Neural cell (in vitro differentiated cells): ENCODE results near the gene PEMT. TPM values are rescaled to one million over a fixed set of nuclear protein-coding genes. Genes with fewer than 3 reads are reported as not detected.

Experiments used
- H2AFZ ChIP-seq: fragments of 200-600, 300-800 bp; sonication (generic), shearing (Covaris generic); 2 replicates; pipeline ENCODE4 v1.6.0; 2014; ENCODE audit warnings: low read depth, mild to moderate bottlenecking, antibody characterized with exemption, low read length, moderate library complexity
- H3F3A ChIP-seq: fragments of 200-600 bp; shearing (Covaris generic); 2 replicates; pipeline ENCODE4 v1.6.1; 2016; ENCODE audit warnings: mild to moderate bottlenecking, moderate library complexity, mixed read lengths, antibody characterized with exemption, low read length; ENCODE audit not compliant: insufficient read depth, poor library complexity, severe bottlenecking
- H3K27ac ChIP-seq: fragments of 200-600, 300-800 bp; sonication (generic), shearing (Covaris generic); 2 replicates; pipeline ENCODE4 v1.5.1; 2014; ENCODE audit warnings: mild to moderate bottlenecking, low read length, moderate library complexity
- H3K27me3 ChIP-seq: fragments of 300-800, 200-600 bp; sonication (generic), shearing (Covaris generic); 2 replicates; pipeline ENCODE4 v1.6.0; 2014; ENCODE audit warnings: mild to moderate bottlenecking, low read depth, low read length, moderate library complexity; ENCODE audit not compliant: insufficient read depth
- H3K36me3 ChIP-seq: fragments of 300-800, 200-600 bp; sonication (generic), shearing (Covaris generic); 2 replicates; pipeline ENCODE4 v1.5.1; 2014; ENCODE audit warnings: mild to moderate bottlenecking, antibody characterized with exemption, low read length, moderate library complexity; ENCODE audit not compliant: insufficient read depth
- H3K4me2 ChIP-seq: fragments of 300-800, 200-600 bp; sonication (generic), shearing (Covaris generic); 2 replicates; pipeline ENCODE4 v1.6.0; 2014; ENCODE audit warnings: mild to moderate bottlenecking, low read length
- H3K4me3 ChIP-seq: fragments of 300-800, 200-600 bp; sonication (generic), shearing (Covaris generic); 2 replicates; pipeline ENCODE4 v1.5.1; 2014; ENCODE audit warnings: mild to moderate bottlenecking, low read length, moderate library complexity
- H3K79me2 ChIP-seq: fragments of 200-600 bp; shearing (Covaris generic); replicated peaks from 2 replicates; pipeline ENCODE4 v1.6.0; 2014; ENCODE audit warnings: mild to moderate bottlenecking, low read length, moderate library complexity; ENCODE audit not compliant: insufficient read depth
- H3K9ac ChIP-seq: fragments of 300-800, 200-600 bp; sonication (generic), shearing (Covaris generic); 2 replicates; pipeline ENCODE4 v1.6.1; 2016; ENCODE audit warnings: mild to moderate bottlenecking, low read length, mixed read lengths
- H3K9me2 ChIP-seq: fragments of 200-600 bp; shearing (Covaris generic); 2 replicates; pipeline ENCODE4 v1.6.1; 2016; ENCODE audit warnings: mild to moderate bottlenecking, low read length, mixed read lengths; ENCODE audit not compliant: insufficient read depth
- H3K9me3 ChIP-seq: fragments of 200-600, 300-800 bp; sonication (generic), shearing (Covaris generic); 2 replicates; pipeline ENCODE4 v1.6.1; 2016; ENCODE audit warnings: mild to moderate bottlenecking, mixed run types, low read length, moderate library complexity, mixed read lengths
- H4K20me1 ChIP-seq: fragments of 200-600 bp; shearing (Covaris generic); 2 replicates; pipeline ENCODE4 v1.6.1; 2016; ENCODE audit warnings: mild to moderate bottlenecking, mixed run types; ENCODE audit not compliant: insufficient read depth
- EP300 ChIP-seq: fragments of 450-650 bp; conservative IDR thresholded peaks from 2 replicates; pipeline ENCODE4 v1.6.1; 2014; ENCODE audit warnings: antibody characterized with exemption, mild to moderate bottlenecking, moderate library complexity; ENCODE audit not compliant: poor library complexity, severe bottlenecking
- EZH2 ChIP-seq: fragments of 200-600, 300-800 bp; shearing (Covaris generic), sonication (generic); IDR thresholded peaks from 2 replicates; pipeline ENCODE4 v1.6.1; 2014; ENCODE audit warnings: antibody characterized with exemption, low read length, borderline replicate concordance, mild to moderate bottlenecking; ENCODE audit not compliant: insufficient read depth, poor library complexity, severe bottlenecking
- MXI1 ChIP-seq: fragments of 450-650 bp; conservative IDR thresholded peaks from 2 replicates; pipeline ENCODE4 v1.6.1; 2014; ENCODE audit warnings: antibody characterized with exemption, mild to moderate bottlenecking; ENCODE audit not compliant: poor library complexity, severe bottlenecking
- POLR2AphosphoS5 ChIP-seq: IDR thresholded peaks from 2 replicates; pipeline ENCODE4 v1.6.1; 2012
- RAD21 ChIP-seq: fragments of 450-650 bp; conservative IDR thresholded peaks from 2 replicates; pipeline ENCODE4 v1.6.1; 2014; ENCODE audit warnings: antibody characterized with exemption, mild to moderate bottlenecking, moderate library complexity
- SMC3 ChIP-seq: fragments of 450-650 bp; conservative IDR thresholded peaks from 2 replicates; pipeline ENCODE4 v1.6.1; 2014; ENCODE audit warnings: antibody characterized with exemption, mild to moderate bottlenecking, moderate library complexity; ENCODE audit not compliant: poor library complexity
- TAF1 ChIP-seq: IDR thresholded peaks from 2 replicates; pipeline ENCODE4 v1.6.1; 2012; ENCODE audit warnings: low read depth
- polyA plus RNA-seq: library from polyadenylated mRNA; depleted of rRNA; stranded (reverse); fragments of >200 nt; gene quantifications from 2 replicates; pipeline ENCODE4 v1.2.3, GENCODE V29; 2014
- TF ChIP-seq, protein P1 (sequence below): IDR thresholded peaks from 2 replicates; pipeline ENCODE4 v1.6.1; 2012; ENCODE audit warnings: borderline replicate concordance
- TF ChIP-seq, protein P2 (sequence below): fragments of 450-650 bp; IDR thresholded peaks from 2 replicates; pipeline ENCODE4 v1.5.1; 2014; ENCODE audit warnings: antibody characterized with exemption, mild to moderate bottlenecking, moderate library complexity; ENCODE audit not compliant: poor library complexity, severe bottlenecking

The PEMT gene
- polyA plus RNA-seq, 1 donor from 2014 or later: 71.7 TPM

DNA sequence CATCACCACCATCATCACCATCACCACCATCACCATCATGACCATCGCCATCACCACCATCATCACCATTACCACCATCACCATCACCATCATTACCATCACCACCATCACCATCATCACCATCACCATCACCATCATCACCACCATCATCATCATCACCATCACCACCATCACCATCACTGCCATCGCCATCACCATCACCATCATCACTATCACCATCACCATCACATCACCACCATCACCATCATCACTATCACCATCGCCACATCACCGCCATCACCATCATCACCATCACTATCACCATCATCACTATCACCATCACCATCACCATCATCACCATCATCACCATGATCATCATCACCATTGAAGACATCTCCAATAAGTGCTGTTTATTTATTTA lies 131.5 kb downstream of the PEMT start:
- Histone ChIP-seq H3K4me3 (no peak overlapping the region), H3K27me3 (no peaks in the 10 kb centered on the region), H3K36me3 (no peaks in the 10 kb centered on the region), H3K27ac (no peak overlapping the region), H3K79me2 (no peaks in the 10 kb centered on the region), H4K20me1 (no peaks in the 10 kb centered on the region), H3K9me3 (no peaks in the 10 kb centered on the region), H2AFZ (no peak overlapping the region), H3K9ac (no peak overlapping the region), H3F3A (no peaks in the 10 kb centered on the region), H3K4me2 (no peak overlapping the region), H3K9me2 (no peaks in the 10 kb centered on the region)
- no peak for TF ChIP-seq MXI1
- no peak for TF ChIP-seq TAF1
- TF ChIP-seq EP300: no peak
- no peak for TF ChIP-seq EZH2
- TF ChIP-seq RAD21: no peak
- TF ChIP-seq POLR2AphosphoS5: no peak
- TF ChIP-seq, protein P1, sequence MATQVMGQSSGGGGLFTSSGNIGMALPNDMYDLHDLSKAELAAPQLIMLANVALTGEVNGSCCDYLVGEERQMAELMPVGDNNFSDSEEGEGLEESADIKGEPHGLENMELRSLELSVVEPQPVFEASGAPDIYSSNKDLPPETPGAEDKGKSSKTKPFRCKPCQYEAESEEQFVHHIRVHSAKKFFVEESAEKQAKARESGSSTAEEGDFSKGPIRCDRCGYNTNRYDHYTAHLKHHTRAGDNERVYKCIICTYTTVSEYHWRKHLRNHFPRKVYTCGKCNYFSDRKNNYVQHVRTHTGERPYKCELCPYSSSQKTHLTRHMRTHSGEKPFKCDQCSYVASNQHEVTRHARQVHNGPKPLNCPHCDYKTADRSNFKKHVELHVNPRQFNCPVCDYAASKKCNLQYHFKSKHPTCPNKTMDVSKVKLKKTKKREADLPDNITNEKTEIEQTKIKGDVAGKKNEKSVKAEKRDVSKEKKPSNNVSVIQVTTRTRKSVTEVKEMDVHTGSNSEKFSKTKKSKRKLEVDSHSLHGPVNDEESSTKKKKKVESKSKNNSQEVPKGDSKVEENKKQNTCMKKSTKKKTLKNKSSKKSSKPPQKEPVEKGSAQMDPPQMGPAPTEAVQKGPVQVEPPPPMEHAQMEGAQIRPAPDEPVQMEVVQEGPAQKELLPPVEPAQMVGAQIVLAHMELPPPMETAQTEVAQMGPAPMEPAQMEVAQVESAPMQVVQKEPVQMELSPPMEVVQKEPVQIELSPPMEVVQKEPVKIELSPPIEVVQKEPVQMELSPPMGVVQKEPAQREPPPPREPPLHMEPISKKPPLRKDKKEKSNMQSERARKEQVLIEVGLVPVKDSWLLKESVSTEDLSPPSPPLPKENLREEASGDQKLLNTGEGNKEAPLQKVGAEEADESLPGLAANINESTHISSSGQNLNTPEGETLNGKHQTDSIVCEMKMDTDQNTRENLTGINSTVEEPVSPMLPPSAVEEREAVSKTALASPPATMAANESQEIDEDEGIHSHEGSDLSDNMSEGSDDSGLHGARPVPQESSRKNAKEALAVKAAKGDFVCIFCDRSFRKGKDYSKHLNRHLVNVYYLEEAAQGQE: no peak
- no peak for TF ChIP-seq SMC3
- TF ChIP-seq, protein P2, sequence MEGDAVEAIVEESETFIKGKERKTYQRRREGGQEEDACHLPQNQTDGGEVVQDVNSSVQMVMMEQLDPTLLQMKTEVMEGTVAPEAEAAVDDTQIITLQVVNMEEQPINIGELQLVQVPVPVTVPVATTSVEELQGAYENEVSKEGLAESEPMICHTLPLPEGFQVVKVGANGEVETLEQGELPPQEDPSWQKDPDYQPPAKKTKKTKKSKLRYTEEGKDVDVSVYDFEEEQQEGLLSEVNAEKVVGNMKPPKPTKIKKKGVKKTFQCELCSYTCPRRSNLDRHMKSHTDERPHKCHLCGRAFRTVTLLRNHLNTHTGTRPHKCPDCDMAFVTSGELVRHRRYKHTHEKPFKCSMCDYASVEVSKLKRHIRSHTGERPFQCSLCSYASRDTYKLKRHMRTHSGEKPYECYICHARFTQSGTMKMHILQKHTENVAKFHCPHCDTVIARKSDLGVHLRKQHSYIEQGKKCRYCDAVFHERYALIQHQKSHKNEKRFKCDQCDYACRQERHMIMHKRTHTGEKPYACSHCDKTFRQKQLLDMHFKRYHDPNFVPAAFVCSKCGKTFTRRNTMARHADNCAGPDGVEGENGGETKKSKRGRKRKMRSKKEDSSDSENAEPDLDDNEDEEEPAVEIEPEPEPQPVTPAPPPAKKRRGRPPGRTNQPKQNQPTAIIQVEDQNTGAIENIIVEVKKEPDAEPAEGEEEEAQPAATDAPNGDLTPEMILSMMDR: no peak

DNA sequence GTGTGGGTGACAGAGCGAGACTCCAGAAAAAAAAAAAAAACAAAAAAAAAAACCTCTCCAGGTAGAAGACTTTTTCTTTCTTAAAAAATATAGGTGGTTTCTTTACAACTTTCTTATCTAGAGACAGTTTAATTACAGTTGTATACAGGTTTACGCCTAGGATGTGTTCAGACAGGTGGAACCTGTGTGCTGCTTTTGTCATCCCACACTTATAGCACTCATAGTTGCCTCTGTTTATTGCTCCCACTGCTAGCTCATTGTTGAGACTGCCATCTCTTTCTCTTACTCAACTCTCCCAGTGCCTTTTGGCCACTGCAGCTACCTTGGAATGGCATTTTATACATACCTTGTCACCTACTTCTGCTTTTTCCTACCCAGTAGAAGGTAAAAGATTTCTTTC lies 133.8 kb downstream of the PEMT start:
- Histone ChIP-seq H3K9me3 (no peaks in the 10 kb centered on the region), H3K4me3 (no peak overlapping the region), H3K79me2 (no peaks in the 10 kb centered on the region), H3K4me2 (no peak overlapping the region), H3K27ac (no peak overlapping the region), H3F3A (no peaks in the 10 kb centered on the region), H3K27me3 (no peaks in the 10 kb centered on the region), H2AFZ (no peak overlapping the region), H3K9ac (no peak overlapping the region), H4K20me1 (no peaks in the 10 kb centered on the region), H3K9me2 (no peaks in the 10 kb centered on the region), H3K36me3 (no peaks in the 10 kb centered on the region)
- TF ChIP-seq SMC3: no peak
- no peak for TF ChIP-seq RAD21
- TF ChIP-seq TAF1: no peak
- TF ChIP-seq POLR2AphosphoS5: no peak
- TF ChIP-seq MXI1: no peak
- no peak for TF ChIP-seq EZH2
- TF ChIP-seq, protein P2: no peak
- TF ChIP-seq EP300: no peak
- TF ChIP-seq, protein P1: no peak
